HG02938 (cell line): Measurements from ENCODE around the gene CAPZA1.
"Not testable (repeated sequence)": the region's sequence is repeated elsewhere in the genome, so short reads cannot be mapped to it uniquely, and the experiment has no call there.

Experiments used
- ATAC-seq: cut with Tn5 transposase; IDR thresholded peaks from one replicate; pipeline ENCODE4 v1.9.1; 2021; ENCODE audit warnings: mild to moderate bottlenecking, moderate library complexity; ENCODE audit not compliant: unreplicated experiment

CAPZA1 gene

DNA sequence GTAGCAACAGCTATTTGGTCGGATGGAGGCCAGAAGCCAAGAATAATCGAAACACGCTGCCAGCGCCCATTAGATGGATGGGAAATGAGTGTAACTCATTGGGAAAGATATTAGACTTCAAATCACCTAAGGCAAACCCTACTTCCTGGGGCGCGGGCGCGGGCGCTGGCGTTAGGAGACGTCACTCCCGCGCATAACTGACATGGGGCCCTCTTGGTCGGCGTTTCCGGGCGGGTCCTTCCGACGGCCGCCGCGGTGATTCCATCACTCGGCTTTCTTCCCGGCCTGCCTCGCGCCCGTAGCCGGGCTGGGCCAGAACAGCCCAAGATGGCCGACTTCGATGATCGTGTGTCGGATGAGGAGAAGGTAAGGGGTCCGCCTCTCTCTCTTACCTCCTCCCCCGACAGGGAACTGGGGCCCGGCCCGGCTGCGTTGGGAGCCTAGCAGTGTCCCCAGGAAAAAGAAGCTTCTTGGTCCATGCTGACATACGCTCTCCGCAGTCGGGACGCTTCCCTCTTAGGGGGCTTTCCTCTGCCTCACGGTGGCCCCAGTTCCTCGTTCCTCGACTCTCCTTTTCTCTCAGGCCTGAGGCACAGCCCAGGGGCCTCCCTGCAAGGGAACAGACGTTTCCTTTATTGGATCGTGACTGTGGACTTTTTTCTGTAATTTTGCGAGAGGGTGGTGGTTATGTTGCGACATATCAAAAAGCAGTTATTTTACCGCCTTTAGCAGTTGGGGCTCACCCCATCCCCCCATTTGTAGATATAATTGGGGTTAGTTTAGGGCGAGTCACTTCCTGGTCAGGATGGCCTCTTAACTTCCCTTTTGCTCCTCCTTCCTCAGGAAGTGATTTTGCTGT lies at the start of gene CAPZA1:
Gene CAPZA1 (plus strand): TSS at position 315 of the 859 bp plus-strand sequence. CDS start 13 bp downstream, at position 328.
- ATAC-seq, result peak; percentile 75

DNA sequence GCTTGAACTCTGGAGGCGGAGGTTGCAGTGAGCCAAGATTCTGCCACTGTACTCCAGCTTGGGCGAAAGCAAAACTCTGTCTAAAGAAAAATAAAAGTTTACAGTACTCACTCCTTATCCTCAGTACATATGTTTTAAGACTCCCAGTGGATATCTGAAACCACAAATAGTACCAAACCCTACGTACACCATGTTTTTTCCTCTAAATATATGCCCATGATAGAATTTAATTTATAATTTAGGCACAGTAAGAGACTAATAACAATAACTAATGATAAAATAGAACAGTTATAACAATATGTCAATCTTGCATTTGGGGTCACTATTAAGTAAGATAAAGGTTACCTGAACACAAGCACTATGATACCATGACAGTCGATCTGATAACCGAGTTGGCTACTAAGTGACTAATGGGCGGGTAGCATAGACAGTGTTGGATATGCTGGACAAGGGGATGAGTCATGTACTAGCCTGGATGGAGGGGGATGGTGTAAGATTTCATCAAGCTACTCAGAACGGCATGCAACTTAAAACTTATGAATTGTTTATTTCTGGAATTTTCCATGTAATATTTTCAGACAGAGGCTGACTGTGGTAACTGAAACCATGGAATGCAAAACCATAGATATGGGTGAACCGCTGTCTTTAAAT lies 44.4 kb upstream of the CAPZA1 start:
- no peak for ATAC-seq

- no peak for ATAC-seq
Measured at GRCh38 chr1:112576240-112576639, 43.4 kb upstream of the CAPZA1 start.

DNA sequence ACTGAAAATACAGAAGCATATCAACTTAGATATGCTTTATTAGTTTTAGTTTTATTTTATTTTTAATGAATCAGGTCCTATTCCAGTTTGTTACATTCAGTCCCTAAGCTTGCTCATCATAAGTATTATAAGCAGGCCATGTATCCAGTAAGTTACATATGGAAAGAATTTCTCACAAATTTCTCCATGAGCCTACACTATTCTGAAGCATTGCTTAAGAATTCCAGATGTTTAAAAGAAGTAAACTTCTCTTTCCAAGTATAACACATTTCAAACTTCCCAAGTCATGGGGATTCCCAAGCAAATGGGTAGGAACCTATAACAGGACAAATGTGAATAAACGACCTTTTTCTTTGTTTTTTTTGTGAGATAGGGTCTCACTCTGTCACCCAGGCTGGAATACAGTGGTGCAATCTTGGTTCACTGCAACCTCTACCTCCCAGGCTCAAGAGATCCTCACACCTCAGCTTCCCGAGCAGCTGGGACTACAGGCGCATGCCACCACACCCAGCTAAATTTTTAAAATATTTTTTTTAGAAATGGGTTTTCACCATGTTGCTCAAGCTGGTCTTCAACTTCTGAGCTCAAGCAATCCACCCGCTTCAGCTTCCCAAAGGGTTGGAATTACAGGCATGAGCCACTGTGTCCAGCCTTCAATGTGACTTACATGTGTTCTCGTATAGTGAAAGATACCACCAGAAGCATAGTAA lies 39.7 kb upstream of the CAPZA1 start:
- ATAC-seq, result no peak

GRCh38 chr1:112581586-112582192 lies 37.9 kb upstream of the CAPZA1 start:
- ATAC-seq, result no peak

- ATAC-seq, result no peak
Measured at GRCh38 chr1:112583366-112583765, 36.3 kb upstream of the CAPZA1 start.

- ATAC-seq, result no peak
Measured at GRCh38 chr1:112589766-112590165, 29.9 kb upstream of the CAPZA1 start.

DNA sequence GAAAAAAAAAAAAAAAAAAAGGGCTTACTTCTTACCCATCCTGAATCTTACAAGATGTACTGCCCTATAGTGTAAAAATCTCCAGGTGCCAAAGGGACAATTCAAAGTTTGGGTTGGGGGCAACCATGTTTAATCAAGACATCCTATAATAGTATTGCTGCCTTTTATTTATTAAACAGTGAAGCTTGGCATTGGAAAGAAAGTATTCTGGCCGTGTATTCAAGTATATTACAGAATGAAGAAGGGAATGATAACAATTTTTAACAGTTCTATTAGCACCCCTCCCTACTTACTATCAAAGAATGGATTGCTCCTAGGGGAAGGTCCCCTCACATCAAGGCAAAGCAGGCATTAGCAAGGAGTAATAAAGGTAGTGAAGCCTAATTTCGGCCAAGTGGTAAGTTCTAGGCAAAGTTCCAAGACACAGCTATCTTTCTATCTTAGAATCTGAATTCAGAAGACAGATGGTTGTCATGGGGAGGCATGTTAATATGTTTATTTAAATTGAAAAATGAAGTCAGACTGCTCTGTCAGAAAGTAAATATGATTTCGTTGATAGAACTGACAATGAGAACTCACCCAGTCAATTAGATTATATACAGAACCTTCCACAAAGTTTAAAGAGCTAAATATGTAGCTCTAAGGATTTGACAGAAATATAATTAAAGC lies 25.3 kb upstream of the CAPZA1 start:
- no peak for ATAC-seq

GRCh38 chr1:112599477-112599876 lies 20.2 kb upstream of the CAPZA1 start:
- no peak for ATAC-seq

DNA sequence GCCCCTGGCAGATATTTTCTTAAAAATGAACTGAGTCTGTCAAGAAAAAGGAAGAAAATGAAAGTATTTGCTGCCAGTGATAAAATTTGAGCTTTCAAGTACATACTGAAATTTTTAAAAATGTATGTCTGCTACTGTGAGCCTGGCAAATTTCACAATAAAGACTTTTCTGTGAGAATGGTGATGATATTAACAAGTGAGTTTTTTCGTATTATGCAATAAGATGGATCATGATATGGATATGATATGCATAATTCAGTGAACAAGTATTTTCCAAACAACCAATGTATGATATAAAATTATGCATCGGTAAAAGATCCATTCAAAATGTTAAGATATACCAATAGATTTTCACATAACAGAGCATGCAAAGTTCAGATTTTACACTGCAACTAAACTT lies 16.6 kb upstream of the CAPZA1 start:
- ATAC-seq, result no peak

- ATAC-seq, result no peak
Measured at GRCh38 chr1:112603541-112603940, 16.1 kb upstream of the CAPZA1 start.

- ATAC-seq, result no peak
Measured at GRCh38 chr1:112605633-112606327, 13.9 kb upstream of the CAPZA1 start.

- ATAC-seq, result no peak
Measured at GRCh38 chr1:112614460-112615065, 5.1 kb upstream of the CAPZA1 start.

DNA sequence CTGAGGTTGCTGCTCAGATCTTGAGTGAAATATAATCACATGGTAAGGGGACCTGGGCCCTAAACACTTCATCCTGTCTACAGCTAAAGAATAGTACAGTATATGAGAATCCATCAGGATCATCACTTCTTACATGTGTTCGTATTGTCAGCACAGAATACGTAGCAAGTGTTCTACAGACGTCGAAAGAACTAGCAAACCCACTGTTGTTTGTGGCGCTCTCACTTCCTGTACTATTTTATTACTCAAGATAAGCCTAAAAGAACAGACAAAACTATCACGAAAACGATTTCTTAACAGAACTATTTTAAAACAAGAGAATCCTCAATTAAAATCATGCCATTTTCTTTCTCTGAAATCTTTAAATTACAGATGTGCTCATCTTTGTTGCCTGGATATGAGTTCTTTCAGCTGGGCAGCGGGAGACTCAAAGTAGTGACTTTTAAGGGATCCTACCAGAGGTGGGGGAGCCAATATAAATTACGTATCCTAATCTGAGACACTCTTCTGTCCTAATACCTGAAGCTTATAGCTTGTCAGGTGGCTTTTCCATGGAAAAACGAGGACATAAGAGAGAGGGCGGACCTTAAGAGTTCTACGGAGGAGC lies 1.4 kb upstream of the CAPZA1 start:
- ATAC-seq, result no peak

- peak; percentile 13 for ATAC-seq
Measured at GRCh38 chr1:112618721-112619517, 713 bp upstream of the CAPZA1 start, which contains the start of gene ST7L. Gene ST7L, minus strand, starts transcription at chr1:112619141. Its CDS starts 28 bp downstream, at chr1:112619113.

- no peak for ATAC-seq
Measured at GRCh38 chr1:112620377-112620695, 704 bp downstream of the CAPZA1 start.

DNA sequence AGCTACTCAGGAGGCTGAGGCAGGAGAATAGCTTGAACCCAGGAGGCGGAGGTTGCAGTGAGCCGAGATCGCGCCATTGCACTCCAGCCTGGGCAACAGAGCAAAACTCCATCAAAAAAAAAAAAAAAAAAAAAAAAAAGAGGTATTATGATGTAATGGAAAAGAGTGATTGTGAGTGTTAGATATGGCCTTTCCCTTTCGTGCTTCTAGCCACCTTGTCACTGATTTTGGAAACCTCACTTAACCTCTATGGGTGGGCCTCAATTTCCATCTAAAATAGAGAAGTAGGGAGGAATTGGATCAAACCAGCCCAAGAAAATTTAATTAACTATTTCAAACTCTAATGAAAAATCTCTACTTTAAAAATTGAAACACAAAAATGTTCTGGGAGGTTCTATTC lies 4.9 kb downstream of the CAPZA1 start:
- ATAC-seq, result not testable (repeated sequence)

DNA sequence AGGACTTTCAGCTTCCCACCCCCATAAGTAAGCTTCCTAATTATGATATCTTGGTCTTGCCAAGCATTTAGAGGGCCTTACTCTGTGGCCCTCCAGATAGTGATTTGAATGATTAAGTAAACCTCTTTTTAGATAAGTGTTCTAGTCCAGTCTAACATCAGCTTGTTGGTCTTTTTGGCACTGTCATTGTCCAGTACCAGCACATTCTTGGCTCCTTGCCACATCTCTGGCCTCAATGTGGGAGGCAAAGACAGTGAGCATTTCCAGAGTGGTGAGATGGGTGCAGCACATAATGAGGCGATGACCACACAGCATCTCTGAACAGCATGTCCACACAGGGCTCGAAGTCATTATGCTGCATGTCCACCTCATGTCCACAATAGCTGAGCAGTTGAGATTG lies 6.1 kb downstream of the CAPZA1 start:
- ATAC-seq, result no peak
